Measurements from ENCODE around the gene YBX3. TPM values are rescaled to one million over a fixed set of nuclear protein-coding genes. Genes with fewer than 3 reads are reported as not detected.

YBX3 gene
- total and polyA plus RNA-seq, 10 donors, result 87.0 to 250 (median 174) TPM

DNA sequence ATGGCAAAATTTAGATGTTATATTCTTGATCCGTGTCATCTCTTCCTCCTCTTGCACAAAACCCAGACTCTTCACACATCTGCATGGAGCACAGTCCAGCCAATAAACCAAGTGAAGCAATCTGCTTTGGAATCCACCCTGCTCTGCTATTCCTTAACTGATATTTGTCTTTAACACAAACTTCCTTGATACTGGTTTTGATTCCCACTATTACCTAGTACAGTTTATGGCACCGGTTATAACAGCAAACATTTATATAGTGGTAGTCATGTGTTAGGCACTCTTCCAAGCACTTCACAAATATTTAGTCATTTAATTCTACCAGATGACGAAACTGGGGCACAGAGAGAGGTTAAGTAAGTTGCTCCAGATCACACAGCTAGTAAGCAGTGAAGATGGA is 61.8 kb downstream of the YBX3 start:
- Histone ChIP-seq H3K9me3 (peaks cover 0 to 13% (median 5%) of the 10 kb centered on the region in 8 donors), H3K27ac (no peak overlapping the region), H3K4me3 (no peak overlapping the region), H3K36me3 (no peaks in the 10 kb centered on the region), H3K4me1 (no peaks in the 10 kb centered on the region), H3K27me3 (replicated peaks in 1 of 7) (no peaks in the 10 kb centered on the region)
- 81 to 88% (median 84%) methylated on average over 3 of the region's 3 CpGs for WGBS, 5 donors
- DNase-seq, result no peak
- TF ChIP-seq POLR2A (IDR thresholded peaks at IDR 0.05) (no peak), POLR2AphosphoS5 (IDR thresholded peaks at IDR 0.05) (no peak), CTCF (IDR thresholded peaks at IDR 0.05 in 8 of 11, conservative IDR thresholded peaks at IDR 0.05 in 3 of 11) (no peak)
- intact Hi-C loops (cut with DNase I; ENCODE audit: low total_unique reads), result no loop called here

GRCh38 chr12:10654003-10654402 is 69.1 kb downstream of the YBX3 start:
- H3K4me3 ChIP-seq, result no peak overlapping the region
- intact Hi-C loops (cut with DNase I; ENCODE audit: low total_unique reads), result no loop called here
- TF ChIP-seq POLR2AphosphoS5 (IDR thresholded peaks at IDR 0.05), result no peak
- no peak for TF ChIP-seq POLR2A (IDR thresholded peaks at IDR 0.05)
- no peak for TF ChIP-seq CTCF (IDR thresholded peaks at IDR 0.05 in 8 of 11, conservative IDR thresholded peaks at IDR 0.05 in 3 of 11)

GRCh38 chr12:10652192-10652591 is 70.9 kb downstream of the YBX3 start:
- peaks cover 0 to 24% (median 12%) of the 10 kb centered on the region in 8 donors for H3K9me3 ChIP-seq
- 52 to 69% (median 56%) methylated on average over 3 of the region's 3 CpGs for WGBS, 5 donors
- H3K27me3 ChIP-seq (replicated peaks in 1 of 7), result no peaks in the 10 kb centered on the region
- no peaks in the 10 kb centered on the region for H3K36me3 ChIP-seq
- intact Hi-C loops (cut with DNase I; ENCODE audit: low total_unique reads), result no loop called here
- no peak overlapping the region for H3K4me3 ChIP-seq
- TF ChIP-seq POLR2A (IDR thresholded peaks at IDR 0.05) (no peak), CTCF (IDR thresholded peaks at IDR 0.05 in 8 of 11, conservative IDR thresholded peaks at IDR 0.05 in 3 of 11) (no peak), POLR2AphosphoS5 (IDR thresholded peaks at IDR 0.05) (no peak)
- H3K27ac ChIP-seq, result no peak overlapping the region
- DNase-seq, result no peak
- H3K4me1 ChIP-seq, result no peaks in the 10 kb centered on the region

More at GRCh38 chr12:10654003-10654402, 69.1 kb downstream of the YBX3 start:
- no peaks in the 10 kb centered on the region for H3K27me3 ChIP-seq (replicated peaks in 1 of 7)
- H3K27ac ChIP-seq, result no peak overlapping the region
- H3K9me3 ChIP-seq, result peaks cover 0 to 20% (median 6%) of the 10 kb centered on the region in 8 donors
- no peaks in the 10 kb centered on the region for H3K36me3 ChIP-seq
- DNase-seq, result no peak
- H3K4me1 ChIP-seq, result no peaks in the 10 kb centered on the region

Other genes starting within 250 kb of the YBX3 start
- gene EIF2S3B, start 217.4 kb downstream of the YBX3 start, total RNA-seq, result 1 to 10 TPM in 3 of 7 donors, under 1 TPM in 4; 0.79 to 1.8 (median 0.95) TPM
- under 1 TPM; 0.33 to 0.96 (median 0.39) TPM for gene EIF2S3B, start 217.4 kb downstream of the YBX3 start, polyA plus RNA-seq
- gene MAGOHB, start 109.7 kb downstream of the YBX3 start, total RNA-seq, result 10 to 100 TPM; 12.6 to 24.7 (median 19.5) TPM
- gene MAGOHB, start 109.7 kb downstream of the YBX3 start, polyA plus RNA-seq, result 10 to 100 TPM; 16.7 to 27.1 (median 22.7) TPM
- gene STYK1, start 49.3 kb downstream of the YBX3 start, total RNA-seq, result 1 to 10 TPM in 4 of 7 donors, under 1 TPM in 3; 0.49 to 2.4 (median 1.2) TPM
- gene STYK1, start 49.3 kb downstream of the YBX3 start, polyA plus RNA-seq, result under 1 TPM; 0.17 to 0.26 (median 0.26) TPM
- gene TAS2R7, start 79.3 kb upstream of the YBX3 start, total RNA-seq, result not detected
- gene TAS2R7, start 79.3 kb upstream of the YBX3 start, polyA plus RNA-seq, result not detected
- gene TAS2R8, start 84.0 kb upstream of the YBX3 start, total RNA-seq, result not detected
- under 1 TPM in 1 of 3 donors, not detected in 2; 0.06 TPM for gene TAS2R8, start 84.0 kb upstream of the YBX3 start, polyA plus RNA-seq
- gene TAS2R9, start 86.8 kb upstream of the YBX3 start, total RNA-seq, result 1 to 10 TPM in 1 of 7 donors, under 1 TPM in 1, not detected in 5; 0.72 to 2.1 TPM
- not detected for gene TAS2R9, start 86.8 kb upstream of the YBX3 start, polyA plus RNA-seq
- gene TAS2R10, start 103.0 kb upstream of the YBX3 start, total RNA-seq, result 1 to 10 TPM in 5 of 7 donors, under 1 TPM in 2; 0.34 to 3.9 (median 1.7) TPM
- gene TAS2R10, start 103.0 kb upstream of the YBX3 start, polyA plus RNA-seq, result under 1 TPM in 2 of 3 donors, not detected in 1; 0.11 to 0.15 TPM
- gene PRR4, start 126.2 kb upstream of the YBX3 start, total RNA-seq, result 10 to 100 TPM in 1 of 7 donors, 1 to 10 TPM in 6; 1.2 to 12.0 (median 3.9) TPM
- 1 to 10 TPM; 3.0 to 4.7 (median 3.6) TPM for gene PRR4, start 126.2 kb upstream of the YBX3 start, polyA plus RNA-seq
- 10 to 100 TPM; 16.9 to 63.1 (median 37.0) TPM for gene PRH1, start 160.9 kb upstream of the YBX3 start, total RNA-seq
- 1 to 10 TPM; 1.5 to 3.7 (median 2.7) TPM for gene PRH1, start 160.9 kb upstream of the YBX3 start, polyA plus RNA-seq
- gene TAS2R13, start 186.2 kb upstream of the YBX3 start, total RNA-seq, result 1 to 10 TPM; 2.1 to 8.7 (median 4.3) TPM
- under 1 TPM in 1 of 3 donors, not detected in 2; 0.06 TPM for gene TAS2R13, start 186.2 kb upstream of the YBX3 start, polyA plus RNA-seq
- gene PRH2, start 205.9 kb upstream of the YBX3 start, total RNA-seq, result not detected
- gene PRH2, start 205.9 kb upstream of the YBX3 start, polyA plus RNA-seq, result under 1 TPM in 2 of 3 donors, not detected in 1; 0.14 to 0.32 TPM
- 10 to 100 TPM in 1 of 7 donors, 1 to 10 TPM in 6; 2.5 to 10.3 (median 5.9) TPM for gene TAS2R14, start 215.9 kb upstream of the YBX3 start, total RNA-seq
- gene TAS2R14, start 215.9 kb upstream of the YBX3 start, polyA plus RNA-seq, result 1 to 10 TPM; 1.6 to 2.5 (median 1.6) TPM